GM21526 (cell line): ENCODE results near the gene LEPROT.

Experiments used
- ATAC-seq: cut with Tn5 transposase; IDR thresholded peaks from one replicate; pipeline ENCODE4 v1.9.1; 2021; ENCODE audit warnings: moderate library complexity; ENCODE audit not compliant: unreplicated experiment, low FRiP score

LEPROT gene

DNA sequence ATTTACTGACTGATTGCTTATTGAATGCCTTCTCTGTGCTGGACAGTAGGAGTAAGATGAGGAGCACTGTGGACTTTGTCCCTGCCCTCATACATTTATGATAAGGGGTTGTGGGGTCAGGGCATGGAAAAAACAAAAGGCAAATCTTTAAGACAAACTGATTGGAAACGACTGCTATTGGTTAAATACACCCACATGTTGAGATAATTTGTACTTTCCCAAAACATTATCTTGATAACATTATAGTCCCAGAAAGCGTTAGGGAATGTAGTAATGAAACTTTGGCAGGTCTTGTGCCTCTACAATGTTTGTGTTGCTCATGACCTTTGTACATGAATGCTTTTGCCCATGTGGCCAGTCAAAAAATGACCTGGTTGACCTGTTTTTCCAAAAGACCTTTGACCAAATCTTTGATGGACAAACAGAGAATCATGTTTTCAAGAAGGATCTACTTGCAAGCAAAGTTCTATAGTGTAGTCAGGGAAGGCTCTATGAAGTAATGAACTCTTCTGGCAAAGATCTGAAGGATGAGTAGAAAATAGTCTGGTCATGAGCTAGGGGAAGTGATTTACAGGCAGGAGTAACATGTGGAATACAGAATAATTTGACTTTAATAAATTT, 50.9 kb downstream of the LEPROT start:
- no peak for ATAC-seq

- ATAC-seq, result no peak
Observed at GRCh38 chr1:65471861-65472332, 51.4 kb downstream of the LEPROT start.

DNA sequence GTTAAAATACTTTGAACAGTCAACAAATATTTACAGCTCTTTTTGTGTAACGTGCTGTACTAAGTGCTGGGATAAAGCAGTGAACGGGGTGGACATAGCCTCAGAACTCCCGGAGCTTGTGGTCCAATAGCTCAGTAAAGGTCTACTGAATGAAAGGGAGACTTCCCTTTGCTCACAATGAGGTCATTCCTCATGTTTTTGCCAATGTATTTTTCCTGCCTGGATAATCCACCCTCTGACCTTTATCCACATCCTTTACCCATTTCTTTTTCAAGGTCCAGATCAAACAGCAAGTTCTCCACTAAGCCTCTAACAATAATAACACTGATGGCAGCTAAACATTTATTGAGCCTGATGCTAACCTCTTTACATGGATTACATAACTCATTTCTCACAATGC, 55.9 kb downstream of the LEPROT start:
- no peak for ATAC-seq

DNA sequence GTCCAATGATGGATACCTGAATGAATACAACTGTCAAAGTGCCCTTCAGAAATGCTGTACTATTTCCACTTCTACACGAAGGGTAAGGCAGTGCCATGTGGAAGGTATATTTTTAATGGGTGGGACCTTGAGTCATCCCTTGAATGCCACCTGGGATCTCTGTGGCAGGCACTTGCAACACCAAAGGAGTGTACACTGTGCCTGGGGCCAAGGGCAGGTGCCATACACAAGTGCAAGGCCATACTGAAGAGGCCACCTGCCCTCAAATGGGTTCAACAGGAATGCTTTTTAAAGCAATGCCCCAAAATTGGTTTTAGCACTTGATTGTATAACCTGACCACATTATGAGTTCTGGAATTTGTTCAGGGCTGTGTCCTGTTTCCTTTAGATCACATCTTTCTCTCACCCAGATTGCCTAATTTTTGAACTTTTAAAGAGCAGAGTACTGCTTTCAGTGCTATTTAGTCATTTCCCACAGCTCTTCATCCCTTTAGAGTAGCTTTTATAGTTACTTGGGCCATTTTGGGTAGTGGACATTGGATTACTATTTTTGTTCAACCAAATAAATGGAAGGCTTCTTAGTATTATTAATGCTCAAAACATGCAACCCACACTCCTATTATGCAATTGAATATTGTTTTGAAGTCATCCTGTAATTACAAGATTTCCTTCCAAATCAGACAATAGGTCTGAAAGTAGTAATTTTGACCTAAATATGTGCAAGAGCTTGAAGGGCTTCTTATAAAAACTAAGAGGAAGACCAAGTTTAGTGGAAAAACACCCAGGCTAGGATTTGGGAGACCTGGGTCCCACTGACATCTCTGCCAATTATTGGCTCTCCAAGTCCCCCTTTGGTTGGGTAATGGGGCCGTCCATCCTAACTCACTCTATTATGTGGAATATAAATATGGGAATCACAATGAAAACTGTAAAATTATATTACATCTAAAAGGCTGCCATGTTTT, 57.2 kb downstream of the LEPROT start:
- no peak for ATAC-seq

GRCh38 chr1:65478379-65479026, 58.0 kb downstream of the LEPROT start:
- ATAC-seq, result no peak

DNA sequence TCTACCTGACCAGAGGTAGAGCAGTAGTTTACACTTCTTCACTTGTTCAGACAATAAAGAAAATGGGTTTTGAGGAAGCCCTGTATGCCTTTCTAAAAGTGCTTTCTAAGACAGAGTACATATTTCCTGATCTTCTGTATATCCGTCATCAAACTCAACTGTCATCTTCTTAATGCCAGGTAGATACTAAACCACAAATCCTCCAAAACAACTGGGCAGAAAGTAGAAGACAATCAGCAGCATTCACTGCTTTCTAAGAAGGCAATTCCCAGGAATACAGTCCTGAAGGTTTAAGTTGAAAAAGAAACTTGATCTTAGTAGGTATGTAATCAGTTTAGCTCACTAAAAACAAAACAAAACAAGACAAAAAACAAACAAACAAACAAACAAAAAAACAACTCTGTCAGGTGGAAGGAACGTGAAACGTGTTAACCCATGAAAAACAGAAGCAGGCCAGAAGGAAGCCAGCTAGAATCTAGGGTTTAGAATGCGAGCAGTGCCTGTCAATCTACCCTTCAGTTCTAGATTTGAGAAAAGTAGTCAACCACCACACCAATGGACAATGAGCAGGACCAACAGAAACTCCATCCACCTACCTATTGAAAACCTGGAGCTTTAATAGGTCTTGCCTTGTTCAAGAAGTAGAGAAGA, 59.2 kb downstream of the LEPROT start:
- ATAC-seq, result no peak

DNA sequence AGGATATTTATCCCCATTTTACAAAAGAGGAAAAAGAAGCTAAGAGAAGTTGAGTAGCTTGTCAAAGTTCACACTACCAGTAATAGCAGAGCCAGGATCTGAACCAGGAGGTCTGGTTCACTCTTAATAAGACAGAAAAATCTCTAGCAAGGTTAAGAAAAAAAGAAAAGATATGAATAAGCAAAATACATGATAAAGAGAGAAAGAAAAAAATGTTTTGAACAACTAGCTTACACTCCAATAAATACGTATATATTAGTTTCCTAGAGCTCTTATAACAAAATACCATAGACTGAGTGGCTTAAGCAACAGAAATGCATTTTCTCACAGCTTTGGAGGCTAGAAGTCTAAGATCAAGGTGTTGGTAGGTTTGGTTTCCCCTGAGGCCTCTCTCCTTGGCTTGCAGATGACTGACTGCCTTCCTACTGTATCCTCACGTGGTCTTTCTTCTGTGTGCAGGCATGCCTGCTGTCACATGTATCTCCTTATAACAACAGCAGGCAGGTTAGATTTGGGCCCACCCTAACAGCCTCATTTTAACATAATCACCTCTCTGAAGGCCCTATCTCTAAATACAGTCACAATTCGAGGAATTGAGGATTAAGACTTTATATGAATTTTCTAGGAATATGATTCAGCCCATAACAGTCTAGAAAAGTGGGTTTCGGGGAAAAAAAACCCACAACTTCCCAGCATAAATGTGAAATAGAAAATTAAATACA, 60.4 kb downstream of the LEPROT start:
- ATAC-seq, result no peak

- no peak for ATAC-seq
Observed at GRCh38 chr1:65483993-65484754, 63.7 kb downstream of the LEPROT start.
